HepG2 (cell line): ENCODE results near the gene SMIM9. TPM values are rescaled to one million over a fixed set of nuclear protein-coding genes. Genes with fewer than 3 reads are reported as not detected.
"Not testable (repeated sequence)": the region's sequence is repeated elsewhere in the genome, so short reads cannot be mapped to it uniquely, and the experiment has no call there.

Experiments
- ATAC-seq: fragments of 200-7000 bp; cut with Tn5 transposase; 3 replicates; pipeline ENCODE4 v1.9.1; 2020; ENCODE audit warnings: mild to moderate bottlenecking, moderate library complexity
- BruUV-seq: library from RNA; stranded (reverse); fragments of 400-500 nt; replicated peaks from 2 replicates; lab custom pipeline; 2021; lab: Mats Ljungman, UMichigan
- CTCF ChIA-PET: fragments of 300-600 bp; formaldehyde crosslinking; extraction: SDS; loops from one replicate; lab custom pipeline; 2021; ENCODE audit warnings: low total read pairs, inconsistent platforms, low intra/inter-chr PET ratio; lab: Yijun Ruan, JAX
- POLR2A ChIA-PET: fragments of 350-600 bp; sonication (Branson Sonifier 250); formaldehyde crosslinking; loops from one replicate; lab custom pipeline; 2020; ENCODE audit warnings: antibody characterized with exemption, inconsistent platforms; lab: Yijun Ruan, JAX
- DNase-seq: peaks from one replicate; pipeline ENCODE4 v3.0.0-alpha.2; 2015; ENCODE audit warnings: low spot score
- FAIRE-seq: peaks from 3 replicates; lab custom pipeline; 2011; peaks lifted over from hg19 to GRCh38; lab: Jason Lieb, UNC
- H2AFZ ChIP-seq: one replicate; pipeline ENCODE4 v1.6.1; 2011; ENCODE audit warnings: low read length, inconsistent platforms
- H3K27ac ChIP-seq: fragments of 300-600 bp; 3 replicates; pipeline ENCODE4 v1.8.0; 2011; ENCODE audit warnings: mixed run types, mild to moderate bottlenecking, mixed read lengths, low read length, inconsistent platforms; ENCODE audit not compliant: insufficient read depth; ENCODE audit errors: extremely low read length
- H3K27me3 ChIP-seq, 2 experiments: fragments of 200-600 bp in 1 of 2; 2 replicates in 1 of 2; 3 replicates in 1 of 2; pipeline versions ENCODE4 v1.6.0 to v1.8.0; 2011; ENCODE audit warnings: low read length in 2 of 2, mild to moderate bottlenecking in 2 of 2, moderate library complexity in 2 of 2, inconsistent platforms in 1 of 2; ENCODE audit not compliant: insufficient read depth in 2 of 2, control insufficient read depth in 1 of 2
- H3K36me3 ChIP-seq, 2 experiments: fragments of 200-600 bp in 1 of 2; replicated peaks in 1 of 2; 2 replicates in 1 of 2; 3 replicates in 1 of 2; pipeline versions ENCODE4 v1.5.1 to v1.8.0; 2011; ENCODE audit warnings: low read length in 2 of 2, inconsistent platforms in 1 of 2; ENCODE audit not compliant: insufficient read depth in 2 of 2, control insufficient read depth in 1 of 2
- H3K4me1 ChIP-seq: 2 replicates; pipeline ENCODE4 v1.5.1; 2012; ENCODE audit warnings: low read length, inconsistent platforms; ENCODE audit not compliant: insufficient read depth
- H3K4me2 ChIP-seq: 2 replicates; pipeline ENCODE4 v1.6.0; 2011; ENCODE audit warnings: low read depth, low read length, inconsistent platforms
- H3K4me3 ChIP-seq, 3 experiments: fragments of 200-600 bp in 1 of 3; sonication (generic), shearing (Covaris generic) in 1 of 3; replicated peaks in 1 of 3; 2 replicates each; pipeline ENCODE4 v1.5.1; 2011 to 2016; ENCODE audit warnings: low read length in 3 of 3, inconsistent platforms in 2 of 3, low read depth in 2 of 3, mild to moderate bottlenecking in 2 of 3, control low read depth in 1 of 3, mixed read lengths in 1 of 3; ENCODE audit not compliant: insufficient read depth in 1 of 3
- H3K79me2 ChIP-seq: one replicate; pipeline ENCODE4 v1.6.1; 2011; ENCODE audit warnings: low read length, inconsistent platforms; ENCODE audit not compliant: insufficient read depth
- H3K9ac ChIP-seq: 2 replicates; pipeline ENCODE4 v1.6.0; 2011; ENCODE audit warnings: mild to moderate bottlenecking, low read depth, low read length, inconsistent platforms; ENCODE audit not compliant: insufficient read depth
- H3K9me3 ChIP-seq: 2 replicates; pipeline ENCODE4 v1.5.1; 2012; ENCODE audit warnings: mild to moderate bottlenecking, low read length
- H4K20me1 ChIP-seq: 2 replicates; pipeline ENCODE4 v1.6.0; 2011; ENCODE audit warnings: inconsistent platforms, mild to moderate bottlenecking, low read length, moderate library complexity; ENCODE audit not compliant: insufficient read depth
- ZNF547 ChIP-seq: sonication (generic); formaldehyde crosslinking; IDR thresholded peaks from 2 replicates; pipeline ENCODE4 v1.5.1; 2020; ENCODE audit warnings: mild to moderate bottlenecking, missing genetic modification reagents
- ZNF816 ChIP-seq: sonication (generic); formaldehyde crosslinking; IDR thresholded peaks from 2 replicates; pipeline ENCODE4 v1.8.0; 2022; ENCODE audit warnings: missing genetic modification reagents, mild to moderate bottlenecking, borderline replicate concordance
- whole genome bisulfite sequencing: methylation state at CpG from one replicate; pipeline ENCODE4 v1.1.6; 2017; ENCODE audit warnings: low lambda C conversion rate; 5-methylcytosine and 5-hydroxymethylcytosine counted together
- in situ Hi-C: cut with HindIII; loops from 2 replicates; pipeline ENCODE4 v1.10.0; 2017; ENCODE audit warnings: low pct_unique_long_range_greater_than_20kb; ENCODE audit not compliant: extremely low pct_ligation_motif_present
- intact Hi-C: fragments of 100-400 bp; cut with micrococcal nuclease; formaldehyde crosslinking; loops from one replicate; pipeline ENCODE4 v1.10.0; 2022; ENCODE audit not compliant: unreplicated experiment
- polyA plus RNA-seq, 8 experiments: library from polyadenylated mRNA; depleted of rRNA in 3 of 8; stranded (reverse) in 7 of 8; unstranded in 1 of 8; fragments of >200 nt; fragmentation: Illumina TruSeq in 4 of 8; extraction: Trizol in 4 of 8; gene quantifications; 2 replicates each; pipeline versions ENCODE4 v1.2.1 to v1.2.3, GENCODE V29; 2011 to 2016; ENCODE audit warnings: low read depth in 4 of 8, missing spikeins in 1 of 8, mixed read lengths in 1 of 8; ENCODE audit not compliant: insufficient read depth in 1 of 8
- total RNA-seq, 5 experiments: library from RNA; depleted of rRNA; stranded (reverse); fragments of >200 nt; fragmentation: Illumina TruSeq; extraction: Trizol; gene quantifications; 2 replicates each; pipeline ENCODE4 v1.2.3, GENCODE V29; 2016; ENCODE audit warnings: low read depth in 1 of 5
- TF ChIP-seq, protein P1 (sequence below): sonication (generic); formaldehyde crosslinking; IDR thresholded peaks from 2 replicates; pipeline ENCODE4 v1.5.1; 2020; ENCODE audit warnings: mild to moderate bottlenecking, missing genetic modification reagents, moderate library complexity

SMIM9 gene
- total and polyA plus RNA-seq, 2 of the 13 experiments (the other 11 are each of a cell fraction or from before 2014, with no cell fraction given), result not detected

DNA sequence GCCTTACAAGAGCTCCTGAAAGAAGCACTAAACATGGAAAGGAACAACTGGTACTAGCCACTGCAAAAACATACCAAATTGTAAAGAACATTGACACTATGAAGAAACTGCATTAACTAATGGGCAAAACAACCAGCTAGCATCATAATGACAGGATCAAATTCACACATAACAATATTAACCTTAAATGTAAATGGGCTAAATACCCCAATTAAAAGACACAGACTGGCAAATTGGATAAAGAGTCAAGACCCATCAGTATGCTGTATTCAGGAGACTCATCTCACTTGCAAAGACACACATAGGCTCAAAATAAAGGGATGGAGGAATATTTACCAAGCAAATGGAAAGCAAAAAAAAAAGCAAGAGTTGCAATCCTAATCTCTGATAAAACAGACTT, 34.1 kb upstream of the SMIM9 start:
- H3K36me3 ChIP-seq, H3K79me2 ChIP-seq, H3K9me3 ChIP-seq, H4K20me1 ChIP-seq, BruUV-seq, DNase-seq, H3K9ac ChIP-seq, H2AFZ ChIP-seq, CTCF ChIA-PET, FAIRE-seq, POLR2A ChIA-PET, intact Hi-C loops, H3K4me1 ChIP-seq, in situ Hi-C loops, H3K27me3 ChIP-seq, H3K4me3 ChIP-seq, H3K27ac ChIP-seq, H3K4me2 ChIP-seq, ATAC-seq: not testable (repeated sequence)

DNA sequence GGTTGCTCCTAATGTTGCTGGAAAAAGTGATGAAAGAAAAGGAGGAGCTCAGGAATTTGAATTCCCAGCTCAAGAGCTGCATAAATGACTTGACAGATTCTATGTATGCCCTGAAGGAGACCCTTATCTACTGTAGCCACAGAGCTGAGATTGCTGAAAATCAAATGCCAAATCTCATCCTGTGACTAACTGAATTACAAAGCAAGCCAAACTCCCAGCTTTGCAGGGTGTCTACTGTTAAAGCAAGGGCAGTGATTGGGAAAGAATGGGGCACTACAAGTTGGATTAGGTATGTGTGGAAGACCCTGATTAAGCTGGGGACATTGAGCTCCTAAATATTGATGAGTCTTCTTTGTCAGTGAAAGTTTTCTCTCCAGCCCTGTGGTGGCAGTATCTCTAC, 20.8 kb upstream of the SMIM9 start:
- no peak overlapping the region for H3K4me3 ChIP-seq
- intact Hi-C loops, result no loop called here
- no peak overlapping the region for H2AFZ ChIP-seq
- H3K4me2 ChIP-seq, result no peak overlapping the region
- H3K4me1 ChIP-seq, result no peaks in the 10 kb centered on the region
- ATAC-seq, result no peak
- H3K36me3 ChIP-seq, result no peaks in the 10 kb centered on the region
- DNase-seq, result no peak
- H3K79me2 ChIP-seq, result no peaks in the 10 kb centered on the region
- no peak overlapping the region for H3K27ac ChIP-seq
- no peak for TF ChIP-seq ZNF816 (CRISPR knock-in tag)
- TF ChIP-seq, all 625 proteins: peak for 0
- FAIRE-seq, result no peak
- in situ Hi-C loops, result no loop called here
- ChIA-PET CTCF (no interaction called here), POLR2A (no interaction called here)
- BruUV-seq, result no TSS peak
- Histone ChIP-seq H4K20me1 (no peaks in the 10 kb centered on the region), H3K9ac (no peak overlapping the region), H3K9me3 (no peaks in the 10 kb centered on the region), H3K27me3 (no peaks in the 10 kb centered on the region)

DNA sequence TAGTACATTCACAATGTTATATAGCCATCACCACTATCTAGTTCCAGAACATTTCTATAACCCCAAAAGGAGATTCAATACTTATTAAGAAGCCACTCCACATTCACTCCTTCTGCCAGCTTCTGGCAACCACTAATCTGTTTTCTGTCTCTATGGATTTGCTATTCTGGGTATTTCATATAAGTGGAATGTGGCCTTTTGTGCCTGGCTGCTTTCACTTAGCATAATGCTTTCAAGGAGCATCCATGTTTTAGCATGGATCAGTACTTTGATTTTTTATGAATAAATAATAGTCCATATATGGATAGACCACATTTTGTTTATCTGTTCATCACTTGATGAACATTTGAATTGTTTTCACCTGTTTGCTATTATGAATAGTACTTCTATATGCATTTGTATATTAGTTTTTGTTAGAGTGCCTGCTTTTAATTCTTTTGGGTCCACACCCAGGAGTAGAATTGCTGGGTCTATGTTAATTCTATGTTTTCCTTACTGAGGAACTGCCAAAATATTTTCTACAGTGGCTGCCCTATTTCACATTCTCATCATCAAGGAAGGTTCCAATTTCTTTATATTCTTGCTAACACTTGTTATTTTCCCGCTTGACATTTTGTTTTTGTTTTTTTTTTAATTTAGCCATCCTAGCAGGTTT, 16.6 kb upstream of the SMIM9 start:
- in situ Hi-C loops, result no loop called here
- Histone ChIP-seq H3K9ac (no peak overlapping the region), H3K9me3 (no peaks in the 10 kb centered on the region), H3K27me3 (no peaks in the 10 kb centered on the region), H4K20me1 (no peaks in the 10 kb centered on the region), H3K27ac (no peak overlapping the region), H3K79me2 (no peaks in the 10 kb centered on the region), H3K4me1 (no peaks in the 10 kb centered on the region), H3K36me3 (no peaks in the 10 kb centered on the region), H3K4me3 (no peak overlapping the region), H3K4me2 (no peak overlapping the region), H2AFZ (no peak overlapping the region)
- CTCF ChIA-PET, result no interaction called here
- no peak for TF ChIP-seq ZNF547 (CRISPR knock-in tag)
- TF ChIP-seq, protein P1, sequence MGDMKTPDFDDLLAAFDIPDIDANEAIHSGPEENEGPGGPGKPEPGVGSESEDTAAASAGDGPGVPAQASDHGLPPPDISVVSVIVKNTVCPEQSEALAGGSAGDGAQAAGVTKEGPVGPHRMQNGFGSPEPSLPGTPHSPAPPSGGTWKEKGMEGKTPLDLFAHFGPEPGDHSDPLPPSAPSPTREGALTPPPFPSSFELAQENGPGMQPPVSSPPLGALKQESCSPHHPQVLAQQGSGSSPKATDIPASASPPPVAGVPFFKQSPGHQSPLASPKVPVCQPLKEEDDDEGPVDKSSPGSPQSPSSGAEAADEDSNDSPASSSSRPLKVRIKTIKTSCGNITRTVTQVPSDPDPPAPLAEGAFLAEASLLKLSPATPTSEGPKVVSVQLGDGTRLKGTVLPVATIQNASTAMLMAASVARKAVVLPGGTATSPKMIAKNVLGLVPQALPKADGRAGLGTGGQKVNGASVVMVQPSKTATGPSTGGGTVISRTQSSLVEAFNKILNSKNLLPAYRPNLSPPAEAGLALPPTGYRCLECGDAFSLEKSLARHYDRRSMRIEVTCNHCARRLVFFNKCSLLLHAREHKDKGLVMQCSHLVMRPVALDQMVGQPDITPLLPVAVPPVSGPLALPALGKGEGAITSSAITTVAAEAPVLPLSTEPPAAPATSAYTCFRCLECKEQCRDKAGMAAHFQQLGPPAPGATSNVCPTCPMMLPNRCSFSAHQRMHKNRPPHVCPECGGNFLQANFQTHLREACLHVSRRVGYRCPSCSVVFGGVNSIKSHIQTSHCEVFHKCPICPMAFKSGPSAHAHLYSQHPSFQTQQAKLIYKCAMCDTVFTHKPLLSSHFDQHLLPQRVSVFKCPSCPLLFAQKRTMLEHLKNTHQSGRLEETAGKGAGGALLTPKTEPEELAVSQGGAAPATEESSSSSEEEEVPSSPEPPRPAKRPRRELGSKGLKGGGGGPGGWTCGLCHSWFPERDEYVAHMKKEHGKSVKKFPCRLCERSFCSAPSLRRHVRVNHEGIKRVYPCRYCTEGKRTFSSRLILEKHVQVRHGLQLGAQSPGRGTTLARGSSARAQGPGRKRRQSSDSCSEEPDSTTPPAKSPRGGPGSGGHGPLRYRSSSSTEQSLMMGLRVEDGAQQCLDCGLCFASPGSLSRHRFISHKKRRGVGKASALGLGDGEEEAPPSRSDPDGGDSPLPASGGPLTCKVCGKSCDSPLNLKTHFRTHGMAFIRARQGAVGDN (CRISPR knock-in tag), result no peak
- intact Hi-C loops, result no loop called here
- DNase-seq, result no peak
- BruUV-seq, result no TSS peak
- WGBS, result 0% methylated on average over 1 of the region's 1 CpG
- POLR2A ChIA-PET, result no interaction called here
- ATAC-seq, result no peak
- FAIRE-seq, result no peak
